HAP-1 (cell line): ENCODE data around the gene TDRD9.

Experiments used
- DNase-seq, 2 experiments: peaks; one replicate each; pipeline ENCODE4 v3.0.0-alpha.2; 2016 to 2020; ENCODE audit warnings: low spot score in 2 of 2
- H3K27me3 ChIP-seq: fragments of 250-450 bp; sonication (Bioruptor Pico); 2 replicates; pipeline ENCODE4 v1.5.1; 2020; ENCODE audit warnings: low read depth, mild to moderate bottlenecking, moderate library complexity
- H3K36me3 ChIP-seq: fragments of 250-450 bp; sonication (Bioruptor Pico); replicated peaks from 2 replicates; pipeline ENCODE4 v1.5.1; 2020; ENCODE audit warnings: mild to moderate bottlenecking
- H3K4me1 ChIP-seq: fragments of 250-450 bp; sonication (Bioruptor Pico); 2 replicates; pipeline ENCODE4 v1.5.1; 2020; ENCODE audit warnings: mild to moderate bottlenecking
- H3K4me3 ChIP-seq: fragments of 250-450 bp; sonication (Bioruptor Pico); 2 replicates; pipeline ENCODE4 v1.5.1; 2020; ENCODE audit warnings: mild to moderate bottlenecking, moderate library complexity
- H3K9me3 ChIP-seq: fragments of 250-450 bp; sonication (Bioruptor Pico); 2 replicates; pipeline ENCODE4 v1.5.1; 2020; ENCODE audit warnings: mild to moderate bottlenecking, moderate library complexity
- in situ Hi-C: fragments of 300-500 bp; cut with MboI; formaldehyde crosslinking; loops from 3 replicates; pipeline ENCODE4 v1.14.3; 2020; ENCODE audit warnings: low sequenced_read_pairs, inconsistent platforms, mixed read lengths

Gene TDRD9

GRCh38 chr14:104098272-104099095 is 170.2 kb downstream of the TDRD9 start:
- no peak for DNase-seq
- no peak overlapping the region for H3K4me3 ChIP-seq
- no peaks in the 10 kb centered on the region for H3K36me3 ChIP-seq
- no peaks in the 10 kb centered on the region; the same call in 1 of the 2 replicates for H3K27me3 ChIP-seq
- no peaks in the 10 kb centered on the region for H3K9me3 ChIP-seq
- H3K4me1 ChIP-seq, result no peaks in the 10 kb centered on the region
- in situ Hi-C loops, result no loop called here

GRCh38 chr14:104099096-104100041 is 171.1 kb downstream of the TDRD9 start:
- no peaks in the 10 kb centered on the region; the same call in 1 of the 2 replicates for H3K27me3 ChIP-seq
- DNase-seq, result no peak
- H3K9me3 ChIP-seq, result no peaks in the 10 kb centered on the region
- no peak overlapping the region for H3K4me3 ChIP-seq
- no peaks in the 10 kb centered on the region for H3K4me1 ChIP-seq
- in situ Hi-C loops, result no loop called here
- no peaks in the 10 kb centered on the region for H3K36me3 ChIP-seq

GRCh38 chr14:104100171-104101085 is 172.2 kb downstream of the TDRD9 start:
- Histone ChIP-seq H3K27me3 (no peaks in the 10 kb centered on the region; the same call in 1 of the 2 replicates), H3K4me3 (no peak overlapping the region), H3K36me3 (no peaks in the 10 kb centered on the region), H3K9me3 (no peaks in the 10 kb centered on the region), H3K4me1 (no peaks in the 10 kb centered on the region)
- no peak for DNase-seq
- in situ Hi-C loops, result no loop called here

GRCh38 chr14:104101086-104101621 is 172.9 kb downstream of the TDRD9 start:
- no peaks in the 10 kb centered on the region for H3K36me3 ChIP-seq
- H3K27me3 ChIP-seq, result no peaks in the 10 kb centered on the region; the same call in 1 of the 2 replicates
- no peak overlapping the region for H3K4me3 ChIP-seq
- no peaks in the 10 kb centered on the region for H3K9me3 ChIP-seq
- no peaks in the 10 kb centered on the region for H3K4me1 ChIP-seq
- DNase-seq, result no peak
- in situ Hi-C loops, result no loop called here

GRCh38 chr14:104101651-104102281 is 173.5 kb downstream of the TDRD9 start:
- Histone ChIP-seq H3K4me3 (no peak overlapping the region), H3K36me3 (no peaks in the 10 kb centered on the region), H3K9me3 (no peaks in the 10 kb centered on the region), H3K27me3 (no peaks in the 10 kb centered on the region), H3K4me1 (no peaks in the 10 kb centered on the region)
- in situ Hi-C loops, result no loop called here
- no peak for DNase-seq
